Cardiac fibroblast (primary cell): Measurements from ENCODE around the gene FGD6.

Experiments
- DNase-seq, 2 donors: peaks; one replicate each; pipeline versions ENCODE4 v3.0.0 to v3.0.0-alpha.2; 2010; ENCODE audit warnings: low read depth in 2 of 2
- H3K4me3 ChIP-seq, 2 donors: replicated peaks in 1 of 2; 1 replicate in 1 of 2; 2 replicates in 1 of 2; pipeline ENCODE4 v1.5.1; 2011; ENCODE audit warnings: low read depth in 2 of 2, low read length in 2 of 2, mild to moderate bottlenecking in 2 of 2, moderate library complexity in 1 of 2
- CTCF ChIP-seq: IDR thresholded peaks from one replicate; pipeline ENCODE4 v1.5.1; 2011; ENCODE audit warnings: low read depth, mild to moderate bottlenecking, low read length, inconsistent platforms

Gene FGD6

DNA sequence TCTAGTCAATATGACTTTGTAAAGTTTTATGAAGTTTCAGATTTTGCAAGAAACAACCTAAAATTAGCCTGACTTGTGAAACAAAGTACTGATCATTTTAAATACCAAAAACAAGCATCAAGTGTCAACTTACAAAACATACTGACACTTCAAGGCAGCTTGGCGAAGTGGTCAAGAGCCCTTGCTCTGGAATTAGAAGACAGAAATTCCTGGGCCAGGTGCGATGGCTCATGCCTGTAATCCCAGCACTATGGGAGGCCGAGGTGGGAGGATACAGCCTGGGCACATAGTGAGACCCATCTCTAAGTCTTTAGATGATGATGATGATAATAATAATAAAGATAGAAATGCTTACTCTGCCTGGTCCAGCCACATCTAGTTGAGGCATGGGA lies 98.5 kb downstream of the FGD6 start:
- H3K4me3 ChIP-seq = no peak overlapping the region

GRCh38 chr12:95118138-95118787 lies 99.0 kb downstream of the FGD6 start:
- no peak overlapping the region for H3K4me3 ChIP-seq
- no peak for TF ChIP-seq CTCF
- peak; percentile 87 to 91 for DNase-seq

More for the DNA sequence above, 98.5 kb downstream of the FGD6 start:
- no peak for DNase-seq
- TF ChIP-seq CTCF = no peak

GRCh38 chr12:95117178-95117599 lies 100.1 kb downstream of the FGD6 start:
- H3K4me3 ChIP-seq = no peak overlapping the region
- DNase-seq = peak; percentile 86
- peak; percentile 43 for TF ChIP-seq CTCF

GRCh38 chr12:95116773-95117172 lies 100.5 kb downstream of the FGD6 start:
- no peak for DNase-seq
- H3K4me3 ChIP-seq = no peak overlapping the region
- TF ChIP-seq CTCF = no peak

- no peak overlapping the region for H3K4me3 ChIP-seq
- no peak for TF ChIP-seq CTCF
- DNase-seq = no peak
These were observed 100.9 kb downstream of the FGD6 start for GRCh38 chr12:95116341-95116740.

- no peak overlapping the region for H3K4me3 ChIP-seq
- no peak for DNase-seq
- TF ChIP-seq CTCF = no peak
These were observed 101.6 kb downstream of the FGD6 start for GRCh38 chr12:95115641-95116040.
